Measurements from ENCODE around the gene USP40. TPM values are rescaled to one million over a fixed set of nuclear protein-coding genes. Genes with fewer than 3 reads are reported as not detected.

USP40 gene
- total RNA-seq, 1 experiment from 2014 or later = 127 TPM

GRCh38 chr2:233604826-233605225, 38.2 kb upstream of the USP40 start:
- TF ChIP-seq CTCF (conservative IDR thresholded peaks at IDR 0.05) (no peak), EZH2 (IDR thresholded peaks at IDR 0.05; ENCODE audit: low read depth) (no peak)
- Histone ChIP-seq H3K27ac (no peak overlapping the region), H4K20me1 (ENCODE audit: insufficient read depth) (no peaks in the 10 kb centered on the region), H3K79me2 (ENCODE audit: low read depth) (no peaks in the 10 kb centered on the region), H2AFZ (no peak overlapping the region), H3K36me3 (ENCODE audit: low read depth) (no peaks in the 10 kb centered on the region), H3F3A (ENCODE audit: insufficient read depth, low read depth) (no peaks in the 10 kb centered on the region; the same call in 1 of the 2 replicates), H3K9me3 (ENCODE audit: insufficient read depth, low read depth) (peaks cover 23% of the 10 kb centered on the region), H3K9me2 (ENCODE audit: insufficient read depth) (no peaks in the 10 kb centered on the region), H3K4me1 (replicated peaks; ENCODE audit: insufficient read depth) (no peaks in the 10 kb centered on the region), H3K27me3 (ENCODE audit: insufficient read depth, low read depth) (no peaks in the 10 kb centered on the region), H3K4me3 (no peak overlapping the region), H3K4me2 (no peak overlapping the region)
- BruUV-seq (replicated peaks) = no TSS peak
- no peak for DNase-seq
- intact Hi-C loops (cut with micrococcal nuclease; ENCODE audit: unreplicated experiment) = no loop called here
- ChIA-PET CTCF (no interaction called here), POLR2A (ENCODE audit: unreplicated experiment) (no interaction called here)

GRCh38 chr2:233603520-233603919, 36.9 kb upstream of the USP40 start:
- Histone ChIP-seq H4K20me1 (ENCODE audit: insufficient read depth) (no peaks in the 10 kb centered on the region), H3K36me3 (ENCODE audit: low read depth) (no peaks in the 10 kb centered on the region), H3K4me3 (no peak overlapping the region), H3F3A (ENCODE audit: insufficient read depth, low read depth) (no peaks in the 10 kb centered on the region; the same call in 1 of the 2 replicates), H3K4me1 (replicated peaks; ENCODE audit: insufficient read depth) (peaks cover 2% of the 10 kb centered on the region; the same call in 1 of the 2 replicates), H2AFZ (no peak overlapping the region), H3K79me2 (ENCODE audit: low read depth) (no peaks in the 10 kb centered on the region), H3K9me2 (ENCODE audit: insufficient read depth) (no peaks in the 10 kb centered on the region), H3K9me3 (ENCODE audit: insufficient read depth, low read depth) (peaks cover 16% of the 10 kb centered on the region), H3K4me2 (no peak overlapping the region), H3K27ac (no peak overlapping the region), H3K27me3 (ENCODE audit: insufficient read depth, low read depth) (no peaks in the 10 kb centered on the region)
- ChIA-PET POLR2A (ENCODE audit: unreplicated experiment) (no interaction called here), CTCF (no interaction called here)
- no peak for TF ChIP-seq CTCF (conservative IDR thresholded peaks at IDR 0.05)
- TF ChIP-seq EZH2 (IDR thresholded peaks at IDR 0.05; ENCODE audit: low read depth) = no peak
- BruUV-seq (replicated peaks) = no TSS peak
- intact Hi-C loops (cut with micrococcal nuclease; ENCODE audit: unreplicated experiment) = no loop called here
- DNase-seq = no peak

- Histone ChIP-seq H3K79me2 (ENCODE audit: low read depth) (no peaks in the 10 kb centered on the region), H3K4me3 (no peak overlapping the region), H2AFZ (no peak overlapping the region), H3K4me2 (no peak overlapping the region), H4K20me1 (ENCODE audit: insufficient read depth) (no peaks in the 10 kb centered on the region), H3K36me3 (ENCODE audit: low read depth) (no peaks in the 10 kb centered on the region), H3K27me3 (ENCODE audit: insufficient read depth, low read depth) (no peaks in the 10 kb centered on the region), H3K27ac (no peak overlapping the region), H3K9me2 (ENCODE audit: insufficient read depth) (no peaks in the 10 kb centered on the region), H3K4me1 (replicated peaks; ENCODE audit: insufficient read depth) (peaks cover 17% of the 10 kb centered on the region), H3F3A (ENCODE audit: insufficient read depth, low read depth) (no peaks in the 10 kb centered on the region), H3K9me3 (ENCODE audit: insufficient read depth, low read depth) (peaks cover 16% of the 10 kb centered on the region)
- intact Hi-C loops (cut with micrococcal nuclease; ENCODE audit: unreplicated experiment) = no loop called here
- POLR2A ChIA-PET (ENCODE audit: unreplicated experiment) = no interaction called here
- no peak for DNase-seq
- CTCF ChIA-PET = no interaction called here
- no peak for TF ChIP-seq CTCF (conservative IDR thresholded peaks at IDR 0.05)
- TF ChIP-seq EZH2 (IDR thresholded peaks at IDR 0.05; ENCODE audit: low read depth) = no peak
- BruUV-seq (replicated peaks) = no TSS peak
Measured at GRCh38 chr2:233602076-233602475, 35.5 kb upstream of the USP40 start.

Data from PC-9 (cell line).